HepG2 (cell line): Measurements from ENCODE around the gene DPEP3.

Experiments
- BHLHE40 ChIP-seq: IDR thresholded peaks from 2 replicates; pipeline ENCODE4 v1.6.1; 2011; ENCODE audit warnings: low read length, improper control_type of control experiment
- DMAP1 ChIP-seq: IDR thresholded peaks from 2 replicates; pipeline ENCODE4 v1.6.1; 2016
- HIVEP1 ChIP-seq: sonication (generic); formaldehyde crosslinking; IDR thresholded peaks from 2 replicates; pipeline ENCODE4 v1.4.0; 2020; ENCODE audit warnings: mild to moderate bottlenecking, missing genetic modification reagents
- HNF4A ChIP-seq: sonication (generic); formaldehyde crosslinking; IDR thresholded peaks from 2 replicates; pipeline ENCODE4 v1.4.0; 2020; ENCODE audit warnings: missing genetic modification reagents
- KAT7 ChIP-seq: IDR thresholded peaks from 2 replicates; pipeline ENCODE4 v1.6.1; 2018; ENCODE audit warnings: borderline replicate concordance, missing compliant biosample characterization
- KLF13 ChIP-seq: sonication (generic); formaldehyde crosslinking; IDR thresholded peaks from 2 replicates; pipeline ENCODE4 v1.4.0; 2020; ENCODE audit warnings: mild to moderate bottlenecking, missing genetic modification reagents
- MAZ ChIP-seq, 2 experiments: sonication (generic) in 1 of 2; formaldehyde crosslinking in 1 of 2; IDR thresholded peaks; 2 replicates each; pipeline versions ENCODE4 v1.5.0 to v1.6.1; 2012 to 2020; ENCODE audit warnings: low read depth in 2 of 2, mild to moderate bottlenecking in 2 of 2, borderline replicate concordance in 1 of 2, improper control_type of control experiment in 1 of 2, low read length in 1 of 2, missing genetic modification reagents in 1 of 2, moderate library complexity in 1 of 2
- NFKBIZ ChIP-seq: IDR thresholded peaks from 2 replicates; pipeline ENCODE4 v1.6.1; 2018; ENCODE audit warnings: missing genetic modification reagents, missing compliant biosample characterization
- SATB2 ChIP-seq: sonication (generic); formaldehyde crosslinking; IDR thresholded peaks from 2 replicates; pipeline ENCODE4 v1.5.0; 2020; ENCODE audit warnings: missing genetic modification reagents
- SPEN ChIP-seq: sonication (generic); formaldehyde crosslinking; IDR thresholded peaks from 2 replicates; pipeline ENCODE4 v1.5.1; 2020; ENCODE audit warnings: low read depth, mild to moderate bottlenecking, missing genetic modification reagents
- WIZ ChIP-seq: sonication (generic); formaldehyde crosslinking; IDR thresholded peaks from 2 replicates; pipeline ENCODE4 v1.5.1; 2020; ENCODE audit warnings: mild to moderate bottlenecking, missing genetic modification reagents
- ZNF672 ChIP-seq: sonication (generic); formaldehyde crosslinking; IDR thresholded peaks from 2 replicates; pipeline ENCODE4 v1.8.1; 2022; ENCODE audit warnings: missing genetic modification reagents
- TF ChIP-seq, protein P1 (sequence below): sonication (generic); formaldehyde crosslinking; IDR thresholded peaks from 2 replicates; pipeline ENCODE4 v1.5.0; 2020; ENCODE audit warnings: mild to moderate bottlenecking, missing genetic modification reagents, moderate library complexity

DNA sequence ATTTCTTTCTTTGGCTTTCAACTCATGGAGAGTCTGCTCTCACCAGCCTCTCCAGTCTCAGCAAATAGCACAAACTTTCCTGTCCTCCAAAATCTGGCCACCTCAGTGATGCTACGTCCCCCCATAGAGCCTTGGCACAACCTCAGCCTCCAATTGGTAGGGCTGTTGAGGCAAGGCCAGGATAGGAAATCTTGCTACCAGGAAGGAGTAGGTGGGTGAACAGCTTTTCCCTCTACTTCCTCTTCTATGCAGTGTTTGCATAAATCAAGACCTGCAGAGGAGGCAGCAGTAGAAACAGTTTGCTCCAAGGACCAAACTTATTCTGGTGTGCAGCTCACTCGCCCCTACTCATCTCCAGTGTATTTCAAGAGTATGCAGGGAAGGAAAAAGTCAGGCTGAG is 19.7 kb upstream of the DPEP3 start:
- TF ChIP-seq KAT7 (CRISPR knock-in tag) (no peak), NFKBIZ (CRISPR knock-in tag) (no peak), WIZ (CRISPR knock-in tag) (no peak), HIVEP1 (CRISPR knock-in tag) (no peak), SPEN (CRISPR knock-in tag) (no peak), KLF13 (CRISPR knock-in tag) (no peak), ZNF672 (no peak), DMAP1 (CRISPR knock-in tag) (no peak), HNF4A (CRISPR knock-in tag) (no peak), BHLHE40 (no peak), MAZ (IDR thresholded peaks at IDR 0.05; ENCODE audit: borderline replicate concordance, low read depth, low read length) (no peak), MAZ (CRISPR knock-in tag; IDR thresholded peaks at IDR 0.05; ENCODE audit: low read depth) (no peak), SATB2 (CRISPR knock-in tag) (no peak)
- TF ChIP-seq, protein P1, sequence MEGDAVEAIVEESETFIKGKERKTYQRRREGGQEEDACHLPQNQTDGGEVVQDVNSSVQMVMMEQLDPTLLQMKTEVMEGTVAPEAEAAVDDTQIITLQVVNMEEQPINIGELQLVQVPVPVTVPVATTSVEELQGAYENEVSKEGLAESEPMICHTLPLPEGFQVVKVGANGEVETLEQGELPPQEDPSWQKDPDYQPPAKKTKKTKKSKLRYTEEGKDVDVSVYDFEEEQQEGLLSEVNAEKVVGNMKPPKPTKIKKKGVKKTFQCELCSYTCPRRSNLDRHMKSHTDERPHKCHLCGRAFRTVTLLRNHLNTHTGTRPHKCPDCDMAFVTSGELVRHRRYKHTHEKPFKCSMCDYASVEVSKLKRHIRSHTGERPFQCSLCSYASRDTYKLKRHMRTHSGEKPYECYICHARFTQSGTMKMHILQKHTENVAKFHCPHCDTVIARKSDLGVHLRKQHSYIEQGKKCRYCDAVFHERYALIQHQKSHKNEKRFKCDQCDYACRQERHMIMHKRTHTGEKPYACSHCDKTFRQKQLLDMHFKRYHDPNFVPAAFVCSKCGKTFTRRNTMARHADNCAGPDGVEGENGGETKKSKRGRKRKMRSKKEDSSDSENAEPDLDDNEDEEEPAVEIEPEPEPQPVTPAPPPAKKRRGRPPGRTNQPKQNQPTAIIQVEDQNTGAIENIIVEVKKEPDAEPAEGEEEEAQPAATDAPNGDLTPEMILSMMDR (CRISPR knock-in tag) = no peak
